Measurements from ENCODE around the gene CELSR1.

GRCh38 chr22:46393873-46394272, 143.5 kb downstream of the CELSR1 start:
- no peak for TF ChIP-seq POLR2A (IDR thresholded peaks at IDR 0.05; ENCODE audit: low read depth, low read length)
- no peak for TF ChIP-seq POLR2AphosphoS5 (IDR thresholded peaks at IDR 0.05; ENCODE audit: low read depth, low read length)

Measured in GM12892 (cell line).